GM10266 (cell line): ENCODE data around the gene ABHD12B.

Source experiments
- DNase-seq: peaks from one replicate; pipeline ENCODE4 v3.0.0; 2012; ENCODE audit errors: extremely low spot score
- CTCF ChIP-seq: IDR thresholded peaks from 2 replicates; pipeline ENCODE4 v1.5.1; 2012; ENCODE audit warnings: mild to moderate bottlenecking, low read depth; ENCODE audit not compliant: control insufficient read depth, insufficient read depth; ENCODE audit errors: missing control alignments

ABHD12B gene

GRCh38 chr14:50931559-50931958, 59.7 kb downstream of the ABHD12B start:
- DNase-seq, result no peak
- TF ChIP-seq CTCF, result no peak

- no peak for TF ChIP-seq CTCF
- DNase-seq, result no peak
Observed at GRCh38 chr14:50932156-50932555, 60.3 kb downstream of the ABHD12B start.

- no peak for DNase-seq
- TF ChIP-seq CTCF, result no peak
Observed at GRCh38 chr14:50932592-50933495, 61.0 kb downstream of the ABHD12B start.

GRCh38 chr14:50935126-50936015, 63.5 kb downstream of the ABHD12B start:
- no peak for DNase-seq
- no peak for TF ChIP-seq CTCF

GRCh38 chr14:50936016-50936340, 64.1 kb downstream of the ABHD12B start:
- TF ChIP-seq CTCF, result no peak
- DNase-seq, result no peak

GRCh38 chr14:50936882-50937281, 65.0 kb downstream of the ABHD12B start:
- no peak for TF ChIP-seq CTCF
- no peak for DNase-seq

GRCh38 chr14:50937325-50937724, 65.5 kb downstream of the ABHD12B start:
- no peak for TF ChIP-seq CTCF
- DNase-seq, result no peak
